ENCODE data around the gene TBC1D9.

DNA sequence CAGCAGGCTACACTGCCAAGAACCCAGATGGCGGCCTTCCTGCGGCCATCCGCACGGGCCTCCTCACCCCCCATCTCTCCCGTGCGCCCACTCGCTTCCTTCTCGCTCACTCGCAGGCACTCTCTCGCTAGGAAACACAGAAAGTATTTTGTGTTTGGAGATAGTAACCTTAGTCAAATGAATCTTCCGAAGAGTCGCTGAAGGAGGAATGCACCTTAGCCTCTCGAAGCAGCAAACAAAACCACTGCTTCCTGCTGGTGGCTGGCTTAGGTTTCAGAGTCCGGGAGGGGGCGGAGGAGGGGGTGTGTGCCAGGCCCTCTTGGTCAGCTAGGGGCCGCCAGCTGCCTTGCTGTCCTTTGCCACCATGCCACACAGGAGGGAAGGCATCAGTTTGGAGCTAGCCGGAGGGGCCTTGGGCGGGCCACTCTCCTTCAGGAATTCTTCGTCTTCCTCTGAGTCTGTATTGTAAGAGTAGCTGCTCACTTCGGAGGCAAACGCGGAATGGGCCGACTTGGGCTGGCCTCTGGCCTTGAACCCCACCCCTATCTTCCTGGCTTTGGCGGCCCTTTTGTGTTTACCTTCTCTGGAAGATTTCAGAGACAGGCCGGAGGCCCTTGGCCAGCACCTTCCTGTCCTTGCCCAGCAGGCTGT is 114.3 kb downstream of the TBC1D9 start:
- TF ChIP-seq, protein P1, sequence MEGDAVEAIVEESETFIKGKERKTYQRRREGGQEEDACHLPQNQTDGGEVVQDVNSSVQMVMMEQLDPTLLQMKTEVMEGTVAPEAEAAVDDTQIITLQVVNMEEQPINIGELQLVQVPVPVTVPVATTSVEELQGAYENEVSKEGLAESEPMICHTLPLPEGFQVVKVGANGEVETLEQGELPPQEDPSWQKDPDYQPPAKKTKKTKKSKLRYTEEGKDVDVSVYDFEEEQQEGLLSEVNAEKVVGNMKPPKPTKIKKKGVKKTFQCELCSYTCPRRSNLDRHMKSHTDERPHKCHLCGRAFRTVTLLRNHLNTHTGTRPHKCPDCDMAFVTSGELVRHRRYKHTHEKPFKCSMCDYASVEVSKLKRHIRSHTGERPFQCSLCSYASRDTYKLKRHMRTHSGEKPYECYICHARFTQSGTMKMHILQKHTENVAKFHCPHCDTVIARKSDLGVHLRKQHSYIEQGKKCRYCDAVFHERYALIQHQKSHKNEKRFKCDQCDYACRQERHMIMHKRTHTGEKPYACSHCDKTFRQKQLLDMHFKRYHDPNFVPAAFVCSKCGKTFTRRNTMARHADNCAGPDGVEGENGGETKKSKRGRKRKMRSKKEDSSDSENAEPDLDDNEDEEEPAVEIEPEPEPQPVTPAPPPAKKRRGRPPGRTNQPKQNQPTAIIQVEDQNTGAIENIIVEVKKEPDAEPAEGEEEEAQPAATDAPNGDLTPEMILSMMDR (IDR thresholded peaks at IDR 0.05): no peak
- TF ChIP-seq ZFX (IDR thresholded peaks at IDR 0.05; ENCODE audit: borderline replicate concordance): no peak

Data from 22Rv1 (cell line).